ENCODE measurements around the gene LRFN4.

Gene LRFN4

GRCh38 chr11:66845143-66845875, 11.6 kb upstream of the LRFN4 start:
- Histone ChIP-seq H3K27ac (ENCODE audit: insufficient read depth, low read depth, low read length, poor library complexity, severe bottlenecking) (no peak overlapping the region), H3K9me3 (ENCODE audit: control insufficient read depth, low read length) (no peaks in the 10 kb centered on the region), H3K27me3 (ENCODE audit: control insufficient read depth, insufficient read depth, low read length, poor library complexity, severe bottlenecking) (no peaks in the 10 kb centered on the region), H3K4me1 (ENCODE audit: control insufficient read depth, insufficient read depth, low read length) (peaks cover 11% of the 10 kb centered on the region), H3K36me3 (ENCODE audit: control insufficient read depth, insufficient read depth, low read length) (peaks cover 15% of the 10 kb centered on the region), H3K4me3 (ENCODE audit: insufficient read depth, low read depth, low read length) (no peak overlapping the region)
- WGBS, 2 experiments, result 96 to 97% methylated on average over 15 of the region's 15 CpGs

- 94 to 98% methylated on average over 9 of the region's 9 CpGs for WGBS, 2 experiments
- Histone ChIP-seq H3K4me1 (ENCODE audit: control insufficient read depth, insufficient read depth, low read length) (peaks cover 11% of the 10 kb centered on the region), H3K4me3 (ENCODE audit: insufficient read depth, low read depth, low read length) (no peak overlapping the region), H3K27ac (ENCODE audit: insufficient read depth, low read depth, low read length, poor library complexity, severe bottlenecking) (no peak overlapping the region), H3K36me3 (ENCODE audit: control insufficient read depth, insufficient read depth, low read length) (peaks cover 15% of the 10 kb centered on the region), H3K9me3 (ENCODE audit: control insufficient read depth, low read length) (no peaks in the 10 kb centered on the region), H3K27me3 (ENCODE audit: control insufficient read depth, insufficient read depth, low read length, poor library complexity, severe bottlenecking) (no peaks in the 10 kb centered on the region)
Measured at GRCh38 chr11:66845876-66846212, 11.0 kb upstream of the LRFN4 start.

- H3K36me3 ChIP-seq (ENCODE audit: control insufficient read depth, insufficient read depth, low read length), result peaks cover 15% of the 10 kb centered on the region
- peaks cover 11% of the 10 kb centered on the region for H3K4me1 ChIP-seq (ENCODE audit: control insufficient read depth, insufficient read depth, low read length)
- 96% methylated on average over 4 of the region's 4 CpGs for WGBS, 2 experiments
- no peak overlapping the region for H3K27ac ChIP-seq (ENCODE audit: insufficient read depth, low read depth, low read length, poor library complexity, severe bottlenecking)
- H3K27me3 ChIP-seq (ENCODE audit: control insufficient read depth, insufficient read depth, low read length, poor library complexity, severe bottlenecking), result no peaks in the 10 kb centered on the region
- H3K4me3 ChIP-seq (ENCODE audit: insufficient read depth, low read depth, low read length), result no peak overlapping the region
- no peaks in the 10 kb centered on the region for H3K9me3 ChIP-seq (ENCODE audit: control insufficient read depth, low read length)
Measured at GRCh38 chr11:66846671-66847091, 10.2 kb upstream of the LRFN4 start.

- H3K27ac ChIP-seq (ENCODE audit: insufficient read depth, low read depth, low read length, poor library complexity, severe bottlenecking), result no peak overlapping the region
- H3K4me3 ChIP-seq (ENCODE audit: insufficient read depth, low read depth, low read length), result no peak overlapping the region
- H3K9me3 ChIP-seq (ENCODE audit: control insufficient read depth, low read length), result no peaks in the 10 kb centered on the region
- H3K4me1 ChIP-seq (ENCODE audit: control insufficient read depth, insufficient read depth, low read length), result peaks cover 8% of the 10 kb centered on the region
- WGBS, 2 experiments, result 90 to 91% methylated on average over 14 of the region's 14 CpGs
- peaks cover 15% of the 10 kb centered on the region for H3K36me3 ChIP-seq (ENCODE audit: control insufficient read depth, insufficient read depth, low read length)
- H3K27me3 ChIP-seq (ENCODE audit: control insufficient read depth, insufficient read depth, low read length, poor library complexity, severe bottlenecking), result no peaks in the 10 kb centered on the region
Measured at GRCh38 chr11:66847461-66848232, 9.2 kb upstream of the LRFN4 start.

GRCh38 chr11:66848671-66849500, 8.0 kb upstream of the LRFN4 start:
- Histone ChIP-seq H3K9me3 (ENCODE audit: control insufficient read depth, low read length) (no peaks in the 10 kb centered on the region), H3K4me3 (ENCODE audit: insufficient read depth, low read depth, low read length) (no peak overlapping the region), H3K27me3 (ENCODE audit: control insufficient read depth, insufficient read depth, low read length, poor library complexity, severe bottlenecking) (no peaks in the 10 kb centered on the region), H3K4me1 (ENCODE audit: control insufficient read depth, insufficient read depth, low read length) (peaks cover 7% of the 10 kb centered on the region), H3K36me3 (ENCODE audit: control insufficient read depth, insufficient read depth, low read length) (peaks cover 15% of the 10 kb centered on the region), H3K27ac (ENCODE audit: insufficient read depth, low read depth, low read length, poor library complexity, severe bottlenecking) (no peak overlapping the region)
- WGBS, 2 experiments, result 94 to 95% methylated on average over 28 of the region's 28 CpGs

- WGBS, 2 experiments, result 94 to 95% methylated on average over 22 of the region's 22 CpGs
- H3K27me3 ChIP-seq (ENCODE audit: control insufficient read depth, insufficient read depth, low read length, poor library complexity, severe bottlenecking), result no peaks in the 10 kb centered on the region
- no peaks in the 10 kb centered on the region for H3K4me1 ChIP-seq (ENCODE audit: control insufficient read depth, insufficient read depth, low read length)
- H3K36me3 ChIP-seq (ENCODE audit: control insufficient read depth, insufficient read depth, low read length), result peaks cover 15% of the 10 kb centered on the region
- no peak overlapping the region for H3K4me3 ChIP-seq (ENCODE audit: insufficient read depth, low read depth, low read length)
- no peak overlapping the region for H3K27ac ChIP-seq (ENCODE audit: insufficient read depth, low read depth, low read length, poor library complexity, severe bottlenecking)
- no peaks in the 10 kb centered on the region for H3K9me3 ChIP-seq (ENCODE audit: control insufficient read depth, low read length)
Measured at GRCh38 chr11:66849501-66850234, 7.2 kb upstream of the LRFN4 start.

- Histone ChIP-seq H3K27me3 (ENCODE audit: control insufficient read depth, insufficient read depth, low read length, poor library complexity, severe bottlenecking) (no peaks in the 10 kb centered on the region), H3K4me1 (ENCODE audit: control insufficient read depth, insufficient read depth, low read length) (peaks cover under 1% of the 10 kb centered on the region), H3K4me3 (ENCODE audit: insufficient read depth, low read depth, low read length) (no peak overlapping the region), H3K9me3 (ENCODE audit: control insufficient read depth, low read length) (no peaks in the 10 kb centered on the region), H3K36me3 (ENCODE audit: control insufficient read depth, insufficient read depth, low read length) (peaks cover 15% of the 10 kb centered on the region), H3K27ac (ENCODE audit: insufficient read depth, low read depth, low read length, poor library complexity, severe bottlenecking) (no peak overlapping the region)
- 96% methylated on average over 10 of the region's 10 CpGs for WGBS, 2 experiments
Measured at GRCh38 chr11:66850235-66850587, 6.7 kb upstream of the LRFN4 start.

GRCh38 chr11:66850588-66851238, 6.2 kb upstream of the LRFN4 start:
- peaks cover 14% of the 10 kb centered on the region for H3K36me3 ChIP-seq (ENCODE audit: control insufficient read depth, insufficient read depth, low read length)
- peaks cover 5% of the 10 kb centered on the region for H3K4me1 ChIP-seq (ENCODE audit: control insufficient read depth, insufficient read depth, low read length)
- H3K4me3 ChIP-seq (ENCODE audit: insufficient read depth, low read depth, low read length), result no peak overlapping the region
- H3K27ac ChIP-seq (ENCODE audit: insufficient read depth, low read depth, low read length, poor library complexity, severe bottlenecking), result no peak overlapping the region
- 92 to 95% methylated on average over 23 of the region's 23 CpGs for WGBS, 2 experiments
- no peaks in the 10 kb centered on the region for H3K27me3 ChIP-seq (ENCODE audit: control insufficient read depth, insufficient read depth, low read length, poor library complexity, severe bottlenecking)
- no peaks in the 10 kb centered on the region for H3K9me3 ChIP-seq (ENCODE audit: control insufficient read depth, low read length)

- Histone ChIP-seq H3K36me3 (ENCODE audit: control insufficient read depth, insufficient read depth, low read length) (peaks cover 12% of the 10 kb centered on the region), H3K27me3 (ENCODE audit: control insufficient read depth, insufficient read depth, low read length, poor library complexity, severe bottlenecking) (no peaks in the 10 kb centered on the region), H3K4me1 (ENCODE audit: control insufficient read depth, insufficient read depth, low read length) (peaks cover 7% of the 10 kb centered on the region), H3K4me3 (ENCODE audit: insufficient read depth, low read depth, low read length) (no peak overlapping the region), H3K9me3 (ENCODE audit: control insufficient read depth, low read length) (no peaks in the 10 kb centered on the region), H3K27ac (ENCODE audit: insufficient read depth, low read depth, low read length, poor library complexity, severe bottlenecking) (no peak overlapping the region)
- 87% methylated on average over 4 of the region's 4 CpGs for WGBS, 2 experiments
Measured at GRCh38 chr11:66851239-66851596, 5.6 kb upstream of the LRFN4 start.
